Loucy (cell line): ENCODE measurements around the gene DDR2.

Source experiments
- EZH2phosphoT487 ChIP-seq: fragments of 200-600 bp; IDR thresholded peaks from 2 replicates; pipeline ENCODE4 v1.6.1; 2018; ENCODE audit warnings: antibody characterized with exemption, mild to moderate bottlenecking, moderate library complexity, borderline replicate concordance
- TF ChIP-seq, protein P1 (sequence below): fragments of 200-600 bp; sonication (generic); conservative IDR thresholded peaks from 2 replicates; pipeline ENCODE4 v1.5.1; 2014; ENCODE audit warnings: mild to moderate bottlenecking, antibody characterized with exemption, low read length

DNA sequence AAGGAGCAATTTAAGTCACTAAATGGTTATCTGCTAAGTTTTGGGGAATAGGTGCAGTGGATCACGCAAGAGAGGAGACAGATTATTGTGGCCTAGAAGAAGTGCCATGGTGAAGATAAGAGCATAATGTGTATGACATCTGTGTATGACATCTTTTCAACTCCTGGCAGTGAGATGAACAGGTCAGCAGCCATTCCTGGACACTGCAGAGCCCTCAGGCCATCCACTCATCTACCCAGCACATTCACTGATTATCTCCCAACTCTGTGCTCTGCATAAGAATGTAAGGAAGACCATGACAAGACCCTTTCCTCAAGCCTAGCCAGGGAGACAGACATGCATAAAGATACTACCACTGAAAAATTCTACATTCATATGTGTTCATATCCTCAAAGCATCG is 73.7 kb downstream of the DDR2 start:
- TF ChIP-seq, protein P1, sequence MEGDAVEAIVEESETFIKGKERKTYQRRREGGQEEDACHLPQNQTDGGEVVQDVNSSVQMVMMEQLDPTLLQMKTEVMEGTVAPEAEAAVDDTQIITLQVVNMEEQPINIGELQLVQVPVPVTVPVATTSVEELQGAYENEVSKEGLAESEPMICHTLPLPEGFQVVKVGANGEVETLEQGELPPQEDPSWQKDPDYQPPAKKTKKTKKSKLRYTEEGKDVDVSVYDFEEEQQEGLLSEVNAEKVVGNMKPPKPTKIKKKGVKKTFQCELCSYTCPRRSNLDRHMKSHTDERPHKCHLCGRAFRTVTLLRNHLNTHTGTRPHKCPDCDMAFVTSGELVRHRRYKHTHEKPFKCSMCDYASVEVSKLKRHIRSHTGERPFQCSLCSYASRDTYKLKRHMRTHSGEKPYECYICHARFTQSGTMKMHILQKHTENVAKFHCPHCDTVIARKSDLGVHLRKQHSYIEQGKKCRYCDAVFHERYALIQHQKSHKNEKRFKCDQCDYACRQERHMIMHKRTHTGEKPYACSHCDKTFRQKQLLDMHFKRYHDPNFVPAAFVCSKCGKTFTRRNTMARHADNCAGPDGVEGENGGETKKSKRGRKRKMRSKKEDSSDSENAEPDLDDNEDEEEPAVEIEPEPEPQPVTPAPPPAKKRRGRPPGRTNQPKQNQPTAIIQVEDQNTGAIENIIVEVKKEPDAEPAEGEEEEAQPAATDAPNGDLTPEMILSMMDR = no peak
- no peak for TF ChIP-seq EZH2phosphoT487
